SH-SY5Y (cell line): Measurements from ENCODE around the gene KLKB1.

Source experiments
- GATA2 ChIP-seq: IDR thresholded peaks from 2 replicates; pipeline ENCODE4 v1.6.1; 2011; ENCODE audit warnings: mild to moderate bottlenecking, low read depth, low read length
- GATA3 ChIP-seq: IDR thresholded peaks from 2 replicates; pipeline ENCODE4 v1.6.1; 2011; ENCODE audit warnings: low read depth, mild to moderate bottlenecking, low read length, moderate library complexity

DNA sequence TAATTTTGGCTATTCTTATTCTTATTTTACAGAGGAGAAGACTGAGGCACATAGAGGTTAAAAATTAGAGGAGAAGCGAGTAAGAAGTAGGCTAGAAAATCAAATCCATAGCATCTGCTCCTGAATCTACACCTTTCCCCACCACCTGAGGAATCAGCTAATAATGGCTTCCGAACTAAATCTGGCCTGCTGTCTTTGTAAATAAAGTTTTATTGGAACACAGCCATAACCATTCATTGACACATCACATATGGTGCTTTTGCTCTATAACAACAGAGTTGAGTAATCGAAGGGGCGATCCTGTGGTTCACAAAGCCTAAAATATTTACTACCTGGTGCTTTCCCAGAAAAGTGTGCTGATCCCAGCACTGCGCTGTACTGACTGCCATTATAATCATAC is 76.9 kb downstream of the KLKB1 start:
- TF ChIP-seq GATA3 (no peak), GATA2 (no peak)
